Fibroblast of gingiva (primary cell): ENCODE measurements around the gene HMX2.
"Not testable (repeated sequence)": the region's sequence is repeated elsewhere in the genome, so short reads cannot be mapped to it uniquely, and the experiment has no call there.

Source experiments
- DNase-seq: peaks from one replicate; pipeline ENCODE4 v3.0.0-alpha.2; 2011; ENCODE audit warnings: low read depth

Gene HMX2

GRCh38 chr10:123151737-123152135 lies 3.8 kb downstream of the HMX2 start:
- no peak for DNase-seq

- no peak for DNase-seq
These were observed 5.7 kb downstream of the HMX2 start for GRCh38 chr10:123153486-123154091.

DNA sequence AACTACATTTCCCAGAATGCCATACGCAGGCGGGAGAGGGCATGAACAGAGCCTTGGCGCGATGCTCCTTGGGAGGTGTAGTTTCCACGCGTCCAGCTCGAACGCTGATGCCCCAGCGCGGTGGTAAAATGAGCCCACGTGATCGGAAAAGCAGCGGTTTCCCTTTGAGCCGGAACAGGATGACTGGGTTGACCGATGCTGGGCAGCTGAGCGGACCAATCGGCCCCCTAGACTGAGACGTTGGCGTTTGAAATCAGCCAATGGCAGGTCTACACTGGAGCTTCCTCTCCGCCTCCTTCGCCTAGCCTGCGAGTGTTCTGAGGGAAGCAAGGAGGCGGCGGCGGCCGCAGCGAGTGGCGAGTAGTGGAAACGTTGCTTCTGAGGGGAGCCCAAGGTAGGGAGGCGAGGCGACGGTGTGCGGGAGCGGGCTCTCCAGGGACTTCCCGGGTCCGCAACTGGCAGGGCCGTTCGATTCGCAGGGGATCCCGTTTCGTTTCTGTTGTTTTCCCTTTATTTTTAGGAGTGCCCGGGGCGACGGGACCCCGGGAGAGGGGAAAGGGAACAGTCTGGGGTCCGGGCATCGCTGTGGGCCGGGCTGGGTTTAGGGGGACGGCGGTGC lies 6.3 kb downstream of the HMX2 start, which contains the start of gene BUB3:
Gene BUB3 (plus strand): TSS at position 311 of the 619 bp plus-strand sequence. CDS start 516 bp downstream, outside the sequence.
- DNase-seq: peak; percentile 99

GRCh38 chr10:123154711-123155505 lies 7.0 kb downstream of the HMX2 start:
- peak; percentile 41 for DNase-seq

DNA sequence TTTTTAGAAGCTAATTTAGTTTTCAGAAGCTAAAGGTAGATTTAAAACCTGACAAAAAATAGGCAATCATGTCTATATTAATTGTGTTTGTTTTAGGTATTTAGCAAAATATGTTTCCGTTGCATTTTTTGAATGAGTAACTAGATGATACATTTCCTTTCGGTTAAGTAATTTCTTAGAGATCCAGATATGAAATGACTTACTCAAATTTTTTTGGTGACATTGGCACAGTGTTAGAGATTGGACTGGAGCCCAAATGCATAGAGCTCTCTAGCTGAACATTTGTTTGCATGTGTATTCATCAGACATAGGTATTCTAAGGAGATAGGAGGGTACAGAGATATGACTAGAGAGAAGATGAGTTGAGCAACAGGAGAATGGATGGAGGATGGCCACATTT lies 8.1 kb downstream of the HMX2 start:
- peak; percentile 31 for DNase-seq

DNA sequence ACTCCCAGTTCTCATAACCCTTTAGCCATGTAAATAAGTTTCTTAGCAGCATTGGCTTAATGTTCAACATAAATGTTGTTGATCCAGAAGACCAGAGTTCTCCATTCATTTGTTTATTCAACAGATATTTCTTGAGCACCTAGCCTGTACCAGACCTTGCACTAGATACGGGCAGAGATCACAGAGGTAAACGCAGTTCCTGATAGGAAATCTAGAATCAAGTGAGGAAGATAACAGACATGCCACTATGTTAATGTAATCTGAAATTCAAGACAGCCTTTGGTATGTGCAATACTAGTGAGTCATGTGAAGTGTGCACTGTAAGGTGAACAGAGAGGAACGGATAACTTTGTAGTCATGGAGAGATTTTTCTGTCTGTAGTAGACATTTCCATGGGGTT lies 9.3 kb downstream of the HMX2 start:
- peak; percentile 21 for DNase-seq

DNA sequence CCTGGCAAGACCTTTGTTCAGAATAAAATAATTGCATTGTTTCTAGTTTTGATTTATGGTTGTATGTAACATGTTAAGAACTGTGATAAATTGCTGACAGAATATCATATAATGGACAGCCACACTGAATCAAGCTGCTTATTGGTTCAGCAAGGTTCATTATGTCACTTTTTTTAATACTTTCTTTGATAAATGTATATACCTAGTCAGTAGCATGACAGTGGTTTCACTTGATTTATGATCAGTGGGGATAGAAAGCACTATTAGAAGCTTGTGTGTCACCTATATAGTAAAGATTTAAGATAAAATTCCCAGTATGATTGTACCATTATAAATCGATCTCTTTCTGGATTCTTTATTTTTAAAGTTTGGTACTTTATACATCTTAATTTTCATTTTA lies 10.7 kb downstream of the HMX2 start:
- DNase-seq: no peak

DNA sequence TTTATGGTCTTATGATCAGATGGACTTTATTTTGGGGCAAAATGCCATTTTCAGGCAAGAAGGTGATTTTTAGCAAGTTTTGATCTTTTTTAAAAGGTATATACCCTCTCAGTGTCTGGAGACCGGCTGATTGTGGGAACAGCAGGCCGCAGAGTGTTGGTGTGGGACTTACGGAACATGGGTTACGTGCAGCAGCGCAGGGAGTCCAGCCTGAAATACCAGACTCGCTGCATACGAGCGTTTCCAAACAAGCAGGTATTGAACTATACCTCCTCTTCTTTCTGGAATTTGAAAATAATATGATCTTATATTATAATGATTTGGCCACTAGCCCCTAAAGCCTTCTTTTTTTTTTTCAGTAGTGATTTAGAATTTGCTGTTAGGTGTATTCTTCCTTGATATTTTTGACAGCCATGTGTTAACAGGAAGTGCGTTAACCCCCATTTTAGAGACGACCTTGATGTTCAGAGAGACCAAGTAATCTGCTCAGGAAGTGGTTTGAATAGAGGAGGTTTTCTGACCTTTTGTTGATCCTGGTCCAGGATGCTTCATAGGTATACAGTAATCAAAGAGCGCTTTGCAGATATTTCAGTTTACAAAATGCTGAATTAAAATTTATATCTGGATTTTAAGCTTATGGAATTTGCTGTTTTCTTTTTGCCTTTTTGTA lies 12.5 kb downstream of the HMX2 start:
- no peak for DNase-seq

- DNase-seq: no peak
These were observed 16.4 kb downstream of the HMX2 start for GRCh38 chr10:123164319-123164718.

DNA sequence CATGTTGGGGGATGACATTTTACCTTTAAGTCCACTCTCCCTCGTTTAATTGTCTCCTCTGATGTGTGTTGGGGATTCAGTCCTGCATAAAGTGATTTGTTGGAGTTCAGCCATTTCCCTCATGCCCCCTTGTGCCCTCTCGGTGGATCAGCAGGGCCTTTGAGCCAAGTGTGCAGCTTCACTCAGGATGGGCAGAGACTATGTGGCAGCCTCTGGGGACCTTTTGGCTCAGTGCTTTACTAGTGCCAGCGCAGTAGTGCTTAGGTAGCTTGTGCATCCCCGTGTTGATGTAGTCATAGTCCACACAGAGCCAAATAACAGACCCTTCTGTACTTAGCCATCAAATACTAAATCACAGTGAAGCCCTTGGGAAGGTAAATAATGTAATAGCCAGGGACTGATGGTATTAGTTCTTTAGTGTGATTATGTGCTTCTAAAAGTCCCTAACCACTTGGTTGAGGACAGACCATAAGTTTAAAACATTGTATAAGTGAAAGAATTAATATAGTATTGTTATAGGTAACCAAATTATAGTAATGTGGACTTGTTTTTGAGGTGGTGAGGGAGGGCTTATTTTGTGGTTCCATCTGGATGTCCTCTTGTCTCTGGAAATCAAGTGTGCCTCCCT lies 17.6 kb downstream of the HMX2 start:
- no peak for DNase-seq

- DNase-seq: no peak
These were observed 18.7 kb downstream of the HMX2 start for GRCh38 chr10:123166618-123167017.

- no peak for DNase-seq
These were observed 23.0 kb downstream of the HMX2 start for GRCh38 chr10:123170961-123171360.

GRCh38 chr10:123171616-123172015 lies 23.7 kb downstream of the HMX2 start:
- DNase-seq: not testable (repeated sequence)

DNA sequence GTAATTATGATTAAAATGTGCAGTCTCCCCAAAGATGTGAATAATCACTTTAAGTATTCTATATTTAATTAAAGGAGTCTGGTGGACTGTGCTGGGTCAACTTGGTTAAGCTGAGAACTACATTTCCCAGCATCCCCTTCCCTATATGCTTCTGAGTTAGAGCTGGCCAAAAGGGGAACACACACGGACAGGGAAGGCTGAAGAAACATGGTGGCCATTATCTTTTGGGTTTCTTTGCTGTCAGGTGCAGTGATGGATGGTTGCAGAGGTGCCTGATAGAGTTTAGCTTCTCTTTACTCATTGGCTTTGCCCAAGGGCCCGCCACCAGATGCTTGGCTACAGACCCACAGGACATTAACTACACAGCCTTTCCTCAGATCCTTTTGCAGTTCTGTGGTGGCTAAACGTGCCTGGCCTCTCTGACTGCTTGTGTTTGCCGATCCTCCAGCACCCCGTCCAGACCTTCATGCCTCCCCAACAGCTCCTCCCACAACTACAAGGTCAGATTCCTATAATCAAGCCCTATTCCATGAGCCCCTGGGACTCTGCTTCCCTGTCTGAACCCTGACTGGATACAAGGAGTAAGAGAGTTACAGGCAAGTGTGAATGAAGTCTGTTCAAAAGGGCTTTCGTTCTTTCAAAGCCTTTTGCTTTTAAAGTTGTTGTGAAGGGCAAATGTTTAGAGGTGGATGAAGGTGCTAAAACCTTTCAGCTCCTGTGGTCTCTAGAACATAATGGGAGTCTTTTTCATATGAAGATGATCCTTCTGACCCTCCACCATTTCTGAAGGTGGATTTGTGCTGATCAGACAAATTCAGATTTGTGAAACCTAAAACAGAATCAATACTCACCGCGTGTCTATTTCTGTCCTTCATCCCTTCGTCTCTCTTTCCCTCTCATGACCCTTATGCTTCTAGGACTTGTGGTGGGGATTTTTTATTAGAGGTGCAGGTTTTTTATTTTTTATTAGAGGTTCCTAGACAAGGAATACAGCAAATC lies 27.8 kb downstream of the HMX2 start:
- no peak for DNase-seq

DNA sequence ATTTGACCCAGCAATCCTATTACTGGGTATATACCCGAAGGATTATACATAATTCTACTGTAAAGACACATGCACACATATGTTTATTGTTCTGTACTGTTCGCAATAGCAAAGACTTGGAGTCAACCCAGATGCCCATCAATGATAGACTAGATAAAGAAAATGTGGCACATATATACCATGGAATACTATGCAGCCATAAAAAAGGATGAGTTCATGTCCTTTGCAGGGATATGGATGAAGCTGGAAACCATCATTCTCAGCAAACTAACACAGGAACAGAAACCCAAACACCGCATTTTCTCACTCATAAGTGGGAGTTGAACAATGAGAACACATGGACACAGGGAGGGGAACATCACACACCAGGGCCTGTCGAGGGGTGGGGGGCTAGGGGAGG lies 30.5 kb downstream of the HMX2 start:
- not testable (repeated sequence) for DNase-seq

DNA sequence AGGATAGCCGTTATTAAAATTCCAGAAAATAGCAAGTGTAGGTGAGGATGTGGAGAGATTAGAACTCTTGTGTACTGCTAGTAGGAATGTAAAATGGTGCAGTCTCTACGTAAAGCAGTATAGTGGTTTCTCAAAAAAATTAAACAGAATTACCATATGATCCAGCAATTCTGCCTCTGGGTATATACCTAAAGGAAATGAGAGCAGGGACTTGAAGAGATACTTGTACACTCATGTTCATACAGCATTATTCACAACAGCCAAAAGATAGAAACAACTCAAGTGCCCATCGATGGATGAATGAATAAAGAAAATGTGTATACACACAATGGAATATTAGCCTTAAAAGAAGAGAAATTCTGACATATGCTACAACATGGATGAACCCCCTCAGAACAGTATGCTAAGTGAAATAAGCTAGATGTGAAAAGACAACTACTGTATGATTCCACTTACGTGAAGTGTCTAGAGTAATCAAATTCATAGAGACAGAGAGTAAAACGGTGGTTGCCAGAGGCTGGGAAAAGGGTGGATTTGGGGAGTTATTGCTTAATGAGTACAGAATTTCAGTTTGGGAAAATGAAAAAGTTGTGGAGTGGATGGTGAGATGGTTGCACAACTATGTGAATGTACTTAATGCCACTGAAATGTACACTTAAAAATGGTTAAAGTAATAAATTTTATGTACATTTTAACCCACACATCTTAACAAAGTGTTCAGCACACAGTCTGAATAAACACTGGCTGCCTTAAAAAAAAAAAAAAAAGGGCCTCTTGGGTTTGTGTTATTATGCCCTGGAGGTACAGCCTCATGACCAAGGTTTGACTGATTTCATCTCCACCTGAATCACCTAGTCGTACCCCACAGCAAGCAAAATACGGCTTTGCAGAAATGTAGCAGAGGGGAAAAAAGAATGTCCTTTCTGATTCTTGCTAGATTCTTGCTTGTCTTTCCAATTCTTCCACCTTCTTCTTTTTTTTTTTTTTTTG lies 32.5 kb downstream of the HMX2 start:
- DNase-seq: no peak

DNA sequence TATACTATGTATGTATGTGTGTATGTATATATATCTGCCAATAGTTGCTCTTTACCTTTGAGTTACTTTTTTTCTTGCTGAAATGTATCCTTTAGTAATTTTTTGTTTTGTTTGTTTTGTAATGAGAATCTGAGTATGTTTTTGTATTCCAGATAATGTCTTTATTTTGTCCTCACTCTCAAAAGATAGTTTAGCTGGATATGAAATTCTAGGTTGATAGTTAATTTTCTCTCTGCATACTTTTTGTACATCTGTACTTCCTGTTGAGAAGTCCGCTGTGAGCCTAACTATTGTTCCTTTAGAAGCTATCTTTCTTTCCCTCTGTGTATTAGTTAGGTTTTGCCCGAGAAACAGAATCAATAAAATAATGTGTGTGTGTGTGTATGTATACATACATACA lies 35.8 kb downstream of the HMX2 start:
- DNase-seq: no peak

- no peak for DNase-seq
These were observed 39.8 kb downstream of the HMX2 start for GRCh38 chr10:123187781-123188180.

GRCh38 chr10:123191886-123192285 lies 44.0 kb downstream of the HMX2 start:
- no peak for DNase-seq

GRCh38 chr10:123194056-123194455 lies 46.1 kb downstream of the HMX2 start:
- no peak for DNase-seq
